ENCODE results near the gene FTL. TPM values are rescaled to one million over a fixed set of nuclear protein-coding genes. Genes with fewer than 3 reads are reported as not detected.
A peak's percentile ranks its signal among the peaks of the same experiment; 100 is the strongest.

The FTL gene
- total RNA-seq, 1 experiment from 2014 or later = 4,789 TPM

- peak; percentile 83 for DNase-seq (ENCODE audit: low read depth)
These were observed 864 bp downstream of the FTL start for GRCh38 chr19:48965806-48966540.

GRCh38 chr19:48966541-48967345 is 1.6 kb downstream of the FTL start:
- DNase-seq (ENCODE audit: low read depth) = no peak

- DNase-seq (ENCODE audit: low read depth) = peak; percentile 56
These were observed 2.5 kb downstream of the FTL start for GRCh38 chr19:48967346-48968178.

- DNase-seq (ENCODE audit: low read depth) = peak; percentile 55
These were observed 3.1 kb downstream of the FTL start for GRCh38 chr19:48968179-48968661.

GRCh38 chr19:48968813-48969218 is 3.7 kb downstream of the FTL start:
- no peak for DNase-seq (ENCODE audit: low read depth)

GRCh38 chr19:48969276-48970138 is 4.4 kb downstream of the FTL start:
- no peak for DNase-seq (ENCODE audit: low read depth)

- DNase-seq (ENCODE audit: low read depth) = no peak
These were observed 5.1 kb downstream of the FTL start for GRCh38 chr19:48970139-48970766.

GRCh38 chr19:48970923-48971395 is 5.8 kb downstream of the FTL start:
- peak; percentile 67 for DNase-seq (ENCODE audit: low read depth)

GRCh38 chr19:48975947-48976847 is 11.1 kb downstream of the FTL start:
- no peak for DNase-seq (ENCODE audit: low read depth)

- no peak for DNase-seq (ENCODE audit: low read depth)
These were observed 12.0 kb downstream of the FTL start for GRCh38 chr19:48977061-48977460.

GRCh38 chr19:48982280-48982679 is 17.2 kb downstream of the FTL start:
- DNase-seq (ENCODE audit: low read depth) = no peak

GRCh38 chr19:48985711-48986110 is 20.6 kb downstream of the FTL start:
- DNase-seq (ENCODE audit: low read depth) = no peak

GRCh38 chr19:48986211-48986610 is 21.1 kb downstream of the FTL start:
- DNase-seq (ENCODE audit: low read depth) = no peak

GRCh38 chr19:48987323-48987722 is 22.2 kb downstream of the FTL start:
- no peak for DNase-seq (ENCODE audit: low read depth)

GRCh38 chr19:48988286-48988685 is 23.2 kb downstream of the FTL start:
- no peak for DNase-seq (ENCODE audit: low read depth)

- no peak for DNase-seq (ENCODE audit: low read depth)
These were observed 23.8 kb downstream of the FTL start for GRCh38 chr19:48988860-48989259.

GRCh38 chr19:48989701-48990291 is 24.7 kb downstream of the FTL start:
- DNase-seq (ENCODE audit: low read depth) = no peak

GRCh38 chr19:48990400-48990799 is 25.3 kb downstream of the FTL start:
- no peak for DNase-seq (ENCODE audit: low read depth)

GRCh38 chr19:48991011-48991609 is 26.0 kb downstream of the FTL start:
- no peak for DNase-seq (ENCODE audit: low read depth)
